ENCODE results near the gene ATAD2B.

ATAD2B gene

DNA sequence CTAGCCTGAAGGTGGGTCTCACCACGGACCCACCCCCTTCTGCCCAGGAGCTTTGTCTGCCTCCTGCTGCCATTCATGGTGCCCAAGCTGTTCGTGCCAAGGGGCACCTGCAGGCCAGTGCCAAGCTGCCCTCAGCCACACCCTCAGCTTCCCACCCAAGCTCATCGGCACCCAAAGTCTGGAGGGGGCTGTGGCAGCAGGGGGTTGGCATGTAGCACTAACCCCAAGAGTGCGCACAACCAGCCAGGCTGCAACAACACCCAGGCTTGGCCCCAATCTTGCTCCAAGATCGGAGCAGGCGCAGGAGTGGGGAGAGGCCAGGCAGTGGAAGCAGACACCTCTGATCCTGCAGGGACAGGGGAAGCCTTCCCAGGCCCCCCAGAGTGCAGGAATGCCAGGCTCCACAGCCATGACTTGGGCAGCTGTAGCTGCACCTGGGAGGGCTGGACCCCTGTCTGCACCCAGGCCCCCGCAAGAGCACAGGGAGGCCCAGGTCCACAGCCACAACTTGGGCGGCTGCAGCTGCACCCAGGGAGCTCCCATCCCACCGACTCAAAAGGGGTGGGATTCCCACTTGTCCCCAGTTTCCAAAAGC is 89.9 kb downstream of the ATAD2B start:
- no peak for DNase-seq (ENCODE audit: low read depth)

GRCh38 chr2:23836505-23836904 is 90.4 kb downstream of the ATAD2B start:
- DNase-seq (ENCODE audit: low read depth), result no peak

- DNase-seq (ENCODE audit: low read depth), result no peak
These were observed 90.9 kb downstream of the ATAD2B start for GRCh38 chr2:23835988-23836387.

- no peak for DNase-seq (ENCODE audit: low read depth)
These were observed 91.5 kb downstream of the ATAD2B start for GRCh38 chr2:23835423-23835822.

- no peak for DNase-seq (ENCODE audit: low read depth)
These were observed 97.9 kb downstream of the ATAD2B start for GRCh38 chr2:23828986-23829385.

DNA sequence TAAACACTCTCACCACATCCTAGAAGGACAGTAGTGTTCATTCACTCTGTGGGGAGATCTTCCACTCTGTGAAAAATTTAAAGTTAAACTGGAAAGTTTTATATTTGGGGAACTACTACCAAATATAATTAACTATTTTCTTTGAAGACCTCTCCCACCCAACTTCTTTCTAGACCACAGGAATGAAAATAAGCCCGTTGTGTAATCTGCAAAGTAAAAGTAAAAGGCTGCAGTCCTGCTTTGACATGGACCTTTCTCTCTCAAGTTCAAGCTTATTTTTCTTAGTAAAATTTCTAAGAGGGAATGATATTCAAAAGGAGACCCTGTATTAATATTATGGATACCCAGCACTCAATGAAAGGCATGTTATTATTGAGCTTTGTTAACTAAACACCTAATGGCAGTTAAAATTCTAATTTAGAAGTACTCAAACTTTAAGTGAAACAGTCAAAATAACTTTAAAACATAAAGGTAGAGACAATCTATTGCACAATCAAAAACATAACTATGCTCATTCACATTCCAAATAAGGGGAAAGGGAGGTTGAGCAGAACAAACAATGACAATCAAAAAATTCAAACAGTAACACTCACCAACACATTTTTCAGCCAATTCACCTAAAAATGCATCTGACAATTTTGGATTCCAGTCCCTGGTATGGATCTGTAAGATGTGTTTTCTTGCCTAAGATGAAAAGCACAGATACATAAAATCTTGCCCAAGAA is 98.5 kb downstream of the ATAD2B start:
- DNase-seq (ENCODE audit: low read depth), result no peak

- no peak for DNase-seq (ENCODE audit: low read depth)
These were observed 99.6 kb downstream of the ATAD2B start for GRCh38 chr2:23827287-23827686.

GRCh38 chr2:23826771-23827170 is 100.2 kb downstream of the ATAD2B start:
- DNase-seq (ENCODE audit: low read depth), result no peak

- DNase-seq (ENCODE audit: low read depth), result no peak
These were observed 100.9 kb downstream of the ATAD2B start for GRCh38 chr2:23826040-23826439.

- peak; percentile 26 for DNase-seq (ENCODE audit: low read depth)
These were observed 102.1 kb downstream of the ATAD2B start for GRCh38 chr2:23824777-23825212.

- DNase-seq (ENCODE audit: low read depth), result no peak
These were observed 103.1 kb downstream of the ATAD2B start for GRCh38 chr2:23823863-23824262.

- no peak for DNase-seq (ENCODE audit: low read depth)
These were observed 112.0 kb downstream of the ATAD2B start for GRCh38 chr2:23814963-23815362.

- DNase-seq (ENCODE audit: low read depth), result no peak
These were observed 113.5 kb downstream of the ATAD2B start for GRCh38 chr2:23813438-23813837.

- DNase-seq (ENCODE audit: low read depth), result no peak
These were observed 117.8 kb downstream of the ATAD2B start for GRCh38 chr2:23809150-23809549.

- DNase-seq (ENCODE audit: low read depth), result no peak
These were observed 120.2 kb downstream of the ATAD2B start for GRCh38 chr2:23806665-23807249.

- no peak for DNase-seq (ENCODE audit: low read depth)
These were observed 120.7 kb downstream of the ATAD2B start for GRCh38 chr2:23806201-23806600.

- no peak for DNase-seq (ENCODE audit: low read depth)
These were observed 122.9 kb downstream of the ATAD2B start for GRCh38 chr2:23803965-23804542.

DNA sequence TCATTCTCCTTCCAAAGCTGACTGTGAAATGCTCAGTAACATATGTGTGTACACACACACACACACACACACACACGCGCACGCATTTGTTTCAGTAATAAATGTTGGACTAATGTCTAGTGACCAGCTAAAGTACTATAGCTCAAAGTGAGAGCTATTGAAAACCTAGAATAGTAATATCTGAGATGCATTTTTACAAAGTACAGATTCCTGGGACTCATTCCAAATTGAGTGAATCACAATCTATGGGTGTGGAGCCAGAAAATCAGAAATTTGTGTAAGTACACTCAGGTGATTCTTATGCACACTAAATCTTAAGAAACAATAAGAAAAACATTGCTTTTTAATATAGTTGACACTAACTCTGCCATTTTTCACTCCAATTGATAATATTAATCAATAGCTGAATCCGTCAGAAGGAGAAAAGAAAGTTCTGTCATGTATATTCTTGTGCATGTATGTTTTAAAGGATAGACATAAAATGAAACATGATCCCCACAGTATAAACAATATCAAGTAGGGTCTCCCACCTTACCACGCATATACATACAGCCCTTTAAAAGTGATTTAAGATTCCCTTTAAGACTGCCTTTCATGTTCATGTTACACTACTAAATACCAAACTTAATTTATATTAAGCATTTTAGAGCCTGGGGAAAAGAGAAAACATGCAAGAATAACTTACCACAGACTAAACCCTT is 123.5 kb downstream of the ATAD2B start:
- DNase-seq (ENCODE audit: low read depth), result no peak

GRCh38 chr2:23801396-23801795 is 125.5 kb downstream of the ATAD2B start:
- no peak for DNase-seq (ENCODE audit: low read depth)

DNA sequence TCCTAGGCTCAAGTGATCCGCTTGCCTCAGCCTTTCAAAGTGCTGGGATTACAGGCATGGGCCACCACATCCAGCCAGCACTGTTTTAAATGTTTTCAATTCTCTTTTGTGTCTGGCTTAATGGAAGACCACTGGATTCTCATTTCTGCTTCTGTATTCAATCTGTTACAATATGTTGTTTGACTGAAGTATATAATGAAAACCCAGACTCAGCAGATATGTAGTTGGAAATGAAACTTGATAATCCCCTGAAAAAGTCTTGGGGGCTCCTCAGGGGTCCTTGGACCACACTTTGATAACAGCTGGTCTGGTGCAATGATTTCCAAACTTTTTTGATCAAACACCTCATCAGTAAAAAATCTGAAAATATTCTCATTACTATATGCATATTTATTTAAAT is 132.7 kb downstream of the ATAD2B start:
- DNase-seq (ENCODE audit: low read depth), result no peak

GRCh38 chr2:23793476-23793875 is 133.4 kb downstream of the ATAD2B start:
- no peak for DNase-seq (ENCODE audit: low read depth)

DNA sequence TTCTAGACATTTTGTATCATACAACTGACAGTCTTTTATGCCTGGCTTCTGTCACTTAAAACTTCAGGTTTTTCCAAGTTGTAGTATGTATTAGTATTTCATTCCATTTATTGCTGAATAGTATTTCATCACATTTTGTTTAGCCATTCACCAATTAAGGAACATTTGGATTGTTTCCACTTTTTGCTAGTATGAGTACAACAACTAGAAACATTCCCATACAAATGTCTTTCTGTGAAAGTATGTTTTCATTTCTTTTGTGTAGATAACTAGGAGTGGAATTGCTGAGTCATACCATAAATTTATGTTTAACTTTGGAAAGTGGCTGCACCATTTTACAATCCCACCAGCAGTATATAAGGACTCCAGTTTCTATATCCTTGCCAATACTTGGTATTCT is 135.9 kb downstream of the ATAD2B start:
- no peak for DNase-seq (ENCODE audit: low read depth)

DNA sequence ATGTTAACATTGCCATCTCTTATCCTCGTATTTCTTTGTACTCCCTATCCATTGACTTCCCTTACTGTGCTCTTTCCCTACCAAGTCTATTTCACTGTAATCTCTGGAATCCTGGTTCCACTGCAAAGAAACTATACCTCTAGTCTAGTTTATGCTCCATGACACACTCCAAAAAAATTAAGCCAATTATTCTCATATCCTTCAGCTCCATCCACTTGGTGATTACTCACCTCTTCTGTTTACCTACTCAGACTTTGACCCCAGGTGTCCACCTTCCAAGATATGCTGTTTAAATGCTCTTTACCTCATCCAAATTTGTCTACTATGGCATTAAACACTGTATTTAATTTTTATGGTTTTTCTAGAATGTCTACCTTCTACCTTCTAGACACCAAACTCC is 137.9 kb downstream of the ATAD2B start:
- DNase-seq (ENCODE audit: low read depth), result no peak
